A549 treated with RU486 at 1 μM for 4 hours (cell line): ENCODE results near the gene CENPVL2. TPM values are rescaled to one million over a fixed set of nuclear protein-coding genes. Genes with fewer than 3 reads are reported as not detected.

Experiments
- total RNA-seq: library from RNA; stranded (reverse); fragments of 200-300 nt; extraction: Qiagen RNA extraction; gene quantifications from 5 replicates; pipeline ENCODE4 v1.2.3, GENCODE V29; 2022; ENCODE audit warnings: low read depth

Gene CENPVL2
- not detected in 5 replicates for total RNA-seq

GRCh38 chrX:51682720-51683062 lies at the start of gene CENPVL2:
Gene CENPVL2 (minus strand): TSS chrX:51682831. CDS start chrX:51682831, 0 bp downstream.

GRCh38 chrX:51710277-51711164 lies 27.9 kb upstream of the CENPVL2 start, which contains the start of gene CENPVL1:
Gene CENPVL1 (plus strand): TSS chrX:51710512. CDS start chrX:51710512, 0 bp downstream.

Other genes with a start within 250 kb of the CENPVL2 start
- gene NUDT11, start 186.2 kb downstream of the CENPVL2 start, total RNA-seq: 1.8 to 3.3 TPM (median 3.2 TPM) in 5 replicates
- gene CENPVL3, start 63.9 kb downstream of the CENPVL2 start, total RNA-seq: 0.09 to 0.21 TPM (median 0.13 TPM) in 3 of 5 replicates, not detected in the others
- not detected in 5 replicates for gene CENPVL1, start 27.7 kb upstream of the CENPVL2 start, total RNA-seq
- gene GSPT2, start 60.6 kb upstream of the CENPVL2 start, total RNA-seq: 6.5 to 10.1 TPM (median 8.4 TPM) in 5 replicates
- gene MAGED1, start 210.8 kb upstream of the CENPVL2 start, total RNA-seq: 68.0 to 88.9 TPM (median 80.7 TPM) in 5 replicates